C4-2B (cell line): ENCODE results near the gene ATXN7L1.

Source experiments
- H3K27ac ChIP-seq: fragments of 450-650 bp; 2 replicates; pipeline ENCODE4 v1.5.1; 2017
- CTCF ChIP-seq: fragments of 450-650 bp; conservative IDR thresholded peaks from 2 replicates; pipeline ENCODE4 v1.5.1; 2017; ENCODE audit warnings: mild to moderate bottlenecking
- ZFX ChIP-seq: fragments of 450-650 bp; IDR thresholded peaks from 2 replicates; pipeline ENCODE4 v1.6.1; 2017

The ATXN7L1 gene

GRCh38 chr7:105578496-105578895, 297.9 kb downstream of the ATXN7L1 start:
- TF ChIP-seq ZFX: no peak
- no peak for TF ChIP-seq CTCF
- H3K27ac ChIP-seq: no peak overlapping the region

GRCh38 chr7:105577251-105577650, 299.1 kb downstream of the ATXN7L1 start:
- H3K27ac ChIP-seq: no peak overlapping the region
- TF ChIP-seq CTCF: no peak
- no peak for TF ChIP-seq ZFX

GRCh38 chr7:105571891-105572290, 304.5 kb downstream of the ATXN7L1 start:
- TF ChIP-seq ZFX (no peak), CTCF (no peak)
- H3K27ac ChIP-seq: no peak overlapping the region

- TF ChIP-seq ZFX: no peak
- no peak for TF ChIP-seq CTCF
- H3K27ac ChIP-seq: no peak overlapping the region
Measured at GRCh38 chr7:105567821-105568220, 308.6 kb downstream of the ATXN7L1 start.

GRCh38 chr7:105567024-105567423, 309.4 kb downstream of the ATXN7L1 start:
- TF ChIP-seq CTCF: no peak
- TF ChIP-seq ZFX: no peak
- no peak overlapping the region for H3K27ac ChIP-seq

- no peak overlapping the region for H3K27ac ChIP-seq
- TF ChIP-seq ZFX (no peak), CTCF (no peak)
Measured at GRCh38 chr7:105565190-105565589, 311.2 kb downstream of the ATXN7L1 start.

- H3K27ac ChIP-seq: no peak overlapping the region
- TF ChIP-seq CTCF (no peak), ZFX (no peak)
Measured at GRCh38 chr7:105559926-105560325, 316.5 kb downstream of the ATXN7L1 start.
